Transverse colon (tissue), 4 donors: ENCODE data around the gene INTS2.

Experiments
- CTCF ChIP-seq, 5 experiments: fragments of 200-600 bp in 3 of 5; fragments of 450-650 bp in 2 of 5; sonication (generic) in 3 of 5; IDR thresholded peaks; 1 replicate in 2 of 5; 2 replicates in 3 of 5; pipeline ENCODE4 v1.5.1; 2016 to 2017; ENCODE audit warnings: antibody characterized with exemption in 5 of 5, inconsistent platforms in 3 of 5, mild to moderate bottlenecking in 2 of 5, moderate library complexity in 1 of 5
- POLR2A ChIP-seq: fragments of 450-650 bp; IDR thresholded peaks from one replicate; pipeline ENCODE4 v1.6.1; 2016; ENCODE audit warnings: antibody characterized with exemption, mild to moderate bottlenecking, moderate library complexity
- POLR2AphosphoS5 ChIP-seq, 3 donors: sonication (generic); formaldehyde crosslinking; IDR thresholded peaks; one replicate each; pipeline ENCODE4 v1.6.1; 2016; ENCODE audit warnings: antibody characterized with exemption in 3 of 3

- TF ChIP-seq POLR2AphosphoS5 (IDR thresholded peaks at IDR 0.05) = no peak
- TF ChIP-seq POLR2A = no peak
- no peak for TF ChIP-seq CTCF (IDR thresholded peaks at IDR 0.05)
These were observed 53.7 kb downstream of the INTS2 start for GRCh38 chr17:61874075-61874474.
